ENCODE measurements around the gene RASGRF1. TPM values are rescaled to one million over a fixed set of nuclear protein-coding genes. Genes with fewer than 3 reads are reported as not detected.

Gene RASGRF1
- total and polyA plus RNA-seq, 2 donors (not counting 1 experiment from before 2014, with no cell fraction given) = 1.0 to 9.4 TPM

DNA sequence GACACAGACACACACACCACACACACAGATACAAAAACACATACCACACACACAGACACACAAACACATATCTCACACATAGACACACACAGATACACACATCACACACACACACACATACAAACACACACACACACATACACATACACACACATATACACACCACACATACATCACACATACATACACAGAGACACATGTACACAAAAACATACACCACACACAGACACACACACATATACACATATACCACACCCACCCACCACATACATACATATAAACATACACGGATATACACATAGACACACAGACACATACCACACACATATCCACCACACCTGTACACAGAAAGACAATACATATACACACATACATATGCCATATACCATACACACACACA, 66.7 kb downstream of the RASGRF1 start:
- DNase-seq (peak; percentile 2), ATAC-seq (ENCODE audit: low read depth) (no peak)
- peaks cover 6% of the 10 kb centered on the region for H3K9me3 Mint-ChIP-seq (ENCODE audit: insufficient read depth)
- no peaks in the 10 kb centered on the region for H3K27me3 Mint-ChIP-seq
- Histone ChIP-seq H3K27ac (ENCODE audit: low read length in 2 of 2) (no peak overlapping the region), H3K36me3 (replicated peaks in 1 of 2; ENCODE audit: control extremely low read depth in 1 of 2, control insufficient read depth in 1 of 2, extremely low read depth in 1 of 2, insufficient read depth in 2 of 2, low read length in 1 of 2) (no peaks in the 10 kb centered on the region), H3K27me3 (replicated peaks in 1 of 4; ENCODE audit: control extremely low read depth in 1 of 4, control insufficient read depth in 3 of 4, insufficient read depth in 4 of 4, low read length in 3 of 4) (no peaks in the 10 kb centered on the region), H3K4me1 (ENCODE audit: control insufficient read depth in 2 of 2, insufficient read depth in 2 of 2, low read length in 2 of 2) (peaks cover 5 to 9% of the 10 kb centered on the region in 2 donors), H3K9me3 (ENCODE audit: control extremely low read depth in 1 of 3, control insufficient read depth in 2 of 3, insufficient read depth in 1 of 3, low read length in 2 of 3) (peaks cover 0 to 17% (median 0%) of the 10 kb centered on the region in 3 donors), H3K9ac (ENCODE audit: low read length) (no peak overlapping the region), H3K79me2 (ENCODE audit: control insufficient read depth, insufficient read depth, low read length) (no peaks in the 10 kb centered on the region), H2AFZ (ENCODE audit: insufficient read depth, low read depth, low read length, poor library complexity, severe bottlenecking) (no peak overlapping the region), H4K20me1 (ENCODE audit: control insufficient read depth, insufficient read depth, low read length, poor library complexity, severe bottlenecking) (no peaks in the 10 kb centered on the region), H3K4me3 (ENCODE audit: control extremely low read depth in 1 of 5, extremely low read depth in 1 of 5, insufficient read depth in 1 of 5, low read depth in 2 of 5, low read length in 4 of 5) (no peak overlapping the region), H3K4me2 (replicated peaks; ENCODE audit: low read depth, low read length, poor library complexity, severe bottlenecking) (no peak overlapping the region)
- ChIA-PET POLR2A (no interaction called here), CTCF (interaction anchor here (2.2 to 14.7 kb wide), 5 partner anchors 47 to 161 kb away, joined by 7 to 397 read pairs (median 25); no protein-coding TSS in a partner anchor)
- H3K27ac Mint-ChIP-seq = peak overlapping the region; percentile 3
- WGBS (ENCODE audit: insufficient coverage) = 100% methylated on average over 1 of the region's 1 CpG
- TF ChIP-seq EZH2 (IDR thresholded peaks at IDR 0.05; ENCODE audit: borderline replicate concordance, insufficient read depth, low read depth, low read length, poor library complexity, severe bottlenecking) = no peak
- TF ChIP-seq, protein P1, sequence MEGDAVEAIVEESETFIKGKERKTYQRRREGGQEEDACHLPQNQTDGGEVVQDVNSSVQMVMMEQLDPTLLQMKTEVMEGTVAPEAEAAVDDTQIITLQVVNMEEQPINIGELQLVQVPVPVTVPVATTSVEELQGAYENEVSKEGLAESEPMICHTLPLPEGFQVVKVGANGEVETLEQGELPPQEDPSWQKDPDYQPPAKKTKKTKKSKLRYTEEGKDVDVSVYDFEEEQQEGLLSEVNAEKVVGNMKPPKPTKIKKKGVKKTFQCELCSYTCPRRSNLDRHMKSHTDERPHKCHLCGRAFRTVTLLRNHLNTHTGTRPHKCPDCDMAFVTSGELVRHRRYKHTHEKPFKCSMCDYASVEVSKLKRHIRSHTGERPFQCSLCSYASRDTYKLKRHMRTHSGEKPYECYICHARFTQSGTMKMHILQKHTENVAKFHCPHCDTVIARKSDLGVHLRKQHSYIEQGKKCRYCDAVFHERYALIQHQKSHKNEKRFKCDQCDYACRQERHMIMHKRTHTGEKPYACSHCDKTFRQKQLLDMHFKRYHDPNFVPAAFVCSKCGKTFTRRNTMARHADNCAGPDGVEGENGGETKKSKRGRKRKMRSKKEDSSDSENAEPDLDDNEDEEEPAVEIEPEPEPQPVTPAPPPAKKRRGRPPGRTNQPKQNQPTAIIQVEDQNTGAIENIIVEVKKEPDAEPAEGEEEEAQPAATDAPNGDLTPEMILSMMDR (IDR thresholded peaks at IDR 0.05) = no peak
- H3K4me3 Mint-ChIP-seq = no peak overlapping the region
- peaks cover 15% of the 10 kb centered on the region for H3K4me1 Mint-ChIP-seq
- intact Hi-C loops (cut with micrococcal nuclease) = loop anchor here (2.0 kb wide), 1 partner anchor 19 kb away; no protein-coding TSS in a partner anchor

GRCh38 chr15:79023546-79023890, 67.1 kb downstream of the RASGRF1 start:
- H3K27ac ChIP-seq (ENCODE audit: low read length in 2 of 2) = no peak overlapping the region
- ChIA-PET POLR2A (no interaction called here), CTCF (interaction anchor here (3.5 to 14.7 kb wide), 3 partner anchors 102 to 161 kb away, joined by 25 to 397 read pairs (median 248); no protein-coding TSS in a partner anchor)
- H3K27me3 Mint-ChIP-seq = no peaks in the 10 kb centered on the region
- no peak overlapping the region for H3K9ac ChIP-seq (ENCODE audit: low read length)
- TF ChIP-seq EZH2 (IDR thresholded peaks at IDR 0.05; ENCODE audit: borderline replicate concordance, insufficient read depth, low read depth, low read length, poor library complexity, severe bottlenecking) = no peak
- TF ChIP-seq, protein P1 (IDR thresholded peaks at IDR 0.05) = no peak
- ATAC-seq (ENCODE audit: low read depth) = no peak
- H3K4me1 Mint-ChIP-seq = peaks cover 15% of the 10 kb centered on the region
- peaks cover 0 to 17% (median 0%) of the 10 kb centered on the region in 3 donors for H3K9me3 ChIP-seq (ENCODE audit: control extremely low read depth in 1 of 3, control insufficient read depth in 2 of 3, insufficient read depth in 1 of 3, low read length in 2 of 3)
- H3K36me3 ChIP-seq (replicated peaks in 1 of 2; ENCODE audit: control extremely low read depth in 1 of 2, control insufficient read depth in 1 of 2, extremely low read depth in 1 of 2, insufficient read depth in 2 of 2, low read length in 1 of 2) = no peaks in the 10 kb centered on the region
- intact Hi-C loops (cut with micrococcal nuclease) = no loop called here
- no peak overlapping the region for H2AFZ ChIP-seq (ENCODE audit: insufficient read depth, low read depth, low read length, poor library complexity, severe bottlenecking)
- H4K20me1 ChIP-seq (ENCODE audit: control insufficient read depth, insufficient read depth, low read length, poor library complexity, severe bottlenecking) = no peaks in the 10 kb centered on the region
- H3K4me3 ChIP-seq (ENCODE audit: control extremely low read depth in 1 of 5, extremely low read depth in 1 of 5, insufficient read depth in 1 of 5, low read depth in 2 of 5, low read length in 4 of 5) = no peak overlapping the region
- DNase-seq = peak; percentile 7
- no peaks in the 10 kb centered on the region for H3K27me3 ChIP-seq (replicated peaks in 1 of 4; ENCODE audit: control extremely low read depth in 1 of 4, control insufficient read depth in 3 of 4, insufficient read depth in 4 of 4, low read length in 3 of 4)
- H3K27ac Mint-ChIP-seq = no peak overlapping the region
- H3K4me1 ChIP-seq (ENCODE audit: control insufficient read depth in 2 of 2, insufficient read depth in 2 of 2, low read length in 2 of 2) = peaks cover 5 to 11% of the 10 kb centered on the region in 2 donors
- H3K4me3 Mint-ChIP-seq = no peak overlapping the region
- no peak overlapping the region for H3K4me2 ChIP-seq (replicated peaks; ENCODE audit: low read depth, low read length, poor library complexity, severe bottlenecking)
- H3K79me2 ChIP-seq (ENCODE audit: control insufficient read depth, insufficient read depth, low read length) = no peaks in the 10 kb centered on the region
- 100% methylated on average over 1 of the region's 2 CpGs for WGBS (ENCODE audit: insufficient coverage)
- H3K9me3 Mint-ChIP-seq (ENCODE audit: insufficient read depth) = peaks cover 6% of the 10 kb centered on the region

All from B cell (primary cell).